Fibroblast of lung (primary cell): ENCODE data around the gene AGAP1. TPM values are rescaled to one million over a fixed set of nuclear protein-coding genes. Genes with fewer than 3 reads are reported as not detected.

ENCODE experiments used
- DNase-seq, 2 donors: peaks; one replicate each; pipeline versions ENCODE4 v3.0.0 to v3.0.0-alpha.2; 2010; ENCODE audit warnings: low read depth in 2 of 2
- H2AFZ ChIP-seq: 2 replicates; pipeline ENCODE4 v1.5.1; 2012; ENCODE audit warnings: low read length, control low read depth, inconsistent platforms
- H3K27ac ChIP-seq: 2 replicates; pipeline ENCODE4 v1.5.1; 2011; ENCODE audit warnings: low read length, control low read depth; ENCODE audit not compliant: insufficient read depth
- H3K27me3 ChIP-seq: 2 replicates; pipeline ENCODE4 v1.5.1; 2011; ENCODE audit warnings: mild to moderate bottlenecking, low read length; ENCODE audit not compliant: control insufficient read depth, insufficient read depth
- H3K36me3 ChIP-seq: 2 replicates; pipeline ENCODE4 v1.5.1; 2011; ENCODE audit warnings: low read length; ENCODE audit not compliant: control insufficient read depth, insufficient read depth
- H3K4me1 ChIP-seq: 2 replicates; pipeline ENCODE4 v1.5.1; 2011; ENCODE audit warnings: low read length; ENCODE audit not compliant: control insufficient read depth, insufficient read depth; ENCODE audit errors: extremely low read depth
- H3K4me2 ChIP-seq: 2 replicates; pipeline ENCODE4 v1.5.1; 2011; ENCODE audit warnings: low read length, control low read depth; ENCODE audit not compliant: insufficient read depth; ENCODE audit errors: extremely low read depth
- H3K4me3 ChIP-seq, 4 experiments: fragments of 200-600 bp in 1 of 4; sonication (generic) in 1 of 4; replicated peaks in 1 of 4; 2 replicates each; pipeline ENCODE4 v1.5.1; 2011 to 2016; ENCODE audit warnings: low read length in 4 of 4, low read depth in 3 of 4, mild to moderate bottlenecking in 3 of 4, control low read depth in 2 of 4, inconsistent platforms in 1 of 4, mixed read lengths in 1 of 4; ENCODE audit not compliant: insufficient read depth in 1 of 4; ENCODE audit errors: control extremely low read depth in 1 of 4
- H3K79me2 ChIP-seq: 2 replicates; pipeline ENCODE4 v1.5.1; 2012; ENCODE audit warnings: mild to moderate bottlenecking, low read length, inconsistent platforms; ENCODE audit not compliant: control insufficient read depth, insufficient read depth
- H3K9ac ChIP-seq: 2 replicates; pipeline ENCODE4 v1.5.1; 2011; ENCODE audit warnings: mild to moderate bottlenecking, low read length, control low read depth; ENCODE audit not compliant: insufficient read depth
- H3K9me3 ChIP-seq: 2 replicates; pipeline ENCODE4 v1.5.1; 2012; ENCODE audit warnings: low read depth, low read length; ENCODE audit not compliant: control insufficient read depth, insufficient read depth
- H4K20me1 ChIP-seq: 2 replicates; pipeline ENCODE4 v1.5.1; 2011; ENCODE audit warnings: low read length; ENCODE audit not compliant: control insufficient read depth, insufficient read depth; ENCODE audit errors: extremely low read depth
- EZH2 ChIP-seq: IDR thresholded peaks from 2 replicates; pipeline ENCODE4 v1.5.1; 2012; ENCODE audit warnings: low read length, control low read depth, mild to moderate bottlenecking; ENCODE audit errors: missing control alignments
- polyA plus RNA-seq, 2 donors: library from polyadenylated mRNA; depleted of rRNA in 1 of 2; stranded (reverse) in 1 of 2; unstranded in 1 of 2; fragments of >200 nt; gene quantifications; 2 replicates each; pipeline ENCODE4 v1.2.1, GENCODE V29; 2011 to 2012; ENCODE audit warnings: missing spikeins in 1 of 2
- total RNA-seq: library from RNA; depleted of rRNA; stranded (reverse); fragments of >200 nt; gene quantifications from 2 replicates; pipeline ENCODE4 v1.2.1, GENCODE V29; 2014
- TF ChIP-seq, protein P1 (sequence below), 2 donors: IDR thresholded peaks in 1 of 2; conservative IDR thresholded peaks in 1 of 2; 1 replicate in 1 of 2; 2 replicates in 1 of 2; pipeline ENCODE4 v1.5.1; 2011 to 2012; ENCODE audit warnings: low read length in 2 of 2, control low read depth in 1 of 2, inconsistent platforms in 1 of 2, low read depth in 1 of 2, mild to moderate bottlenecking in 1 of 2

AGAP1 gene
- total and polyA plus RNA-seq, 2 donors (not counting 1 experiment from before 2014, with no cell fraction given): 10.6 to 14.0 TPM

DNA sequence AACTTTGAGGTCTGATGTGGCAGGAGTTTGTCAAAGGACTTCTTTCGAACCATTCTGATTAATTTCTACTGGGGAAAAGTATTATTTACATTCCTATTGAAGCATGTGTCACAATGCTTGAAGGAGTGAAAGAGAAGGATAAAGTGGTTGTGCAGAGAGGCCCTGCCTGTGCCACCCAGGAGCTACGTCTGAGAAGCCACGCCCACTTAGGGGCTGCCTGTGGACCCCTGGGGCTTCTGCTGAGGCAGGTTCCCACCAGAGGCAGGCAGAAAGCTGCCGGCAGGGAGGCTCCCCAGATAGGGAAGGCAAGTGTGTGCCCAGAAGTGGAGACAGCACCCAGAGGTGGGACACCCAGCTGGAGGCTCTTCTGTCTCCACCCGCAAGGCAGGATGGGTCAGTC is 627.0 kb downstream of the AGAP1 start:
- no peak for DNase-seq
- Histone ChIP-seq H3K9me3 (no peaks in the 10 kb centered on the region), H3K4me1 (no peaks in the 10 kb centered on the region), H2AFZ (no peak overlapping the region), H3K4me2 (no peak overlapping the region), H3K27me3 (no peaks in the 10 kb centered on the region), H3K4me3 (no peak overlapping the region), H3K36me3 (no peaks in the 10 kb centered on the region), H3K79me2 (no peaks in the 10 kb centered on the region), H3K27ac (no peak overlapping the region), H3K9ac (no peak overlapping the region), H4K20me1 (no peaks in the 10 kb centered on the region)
- TF ChIP-seq, protein P1, sequence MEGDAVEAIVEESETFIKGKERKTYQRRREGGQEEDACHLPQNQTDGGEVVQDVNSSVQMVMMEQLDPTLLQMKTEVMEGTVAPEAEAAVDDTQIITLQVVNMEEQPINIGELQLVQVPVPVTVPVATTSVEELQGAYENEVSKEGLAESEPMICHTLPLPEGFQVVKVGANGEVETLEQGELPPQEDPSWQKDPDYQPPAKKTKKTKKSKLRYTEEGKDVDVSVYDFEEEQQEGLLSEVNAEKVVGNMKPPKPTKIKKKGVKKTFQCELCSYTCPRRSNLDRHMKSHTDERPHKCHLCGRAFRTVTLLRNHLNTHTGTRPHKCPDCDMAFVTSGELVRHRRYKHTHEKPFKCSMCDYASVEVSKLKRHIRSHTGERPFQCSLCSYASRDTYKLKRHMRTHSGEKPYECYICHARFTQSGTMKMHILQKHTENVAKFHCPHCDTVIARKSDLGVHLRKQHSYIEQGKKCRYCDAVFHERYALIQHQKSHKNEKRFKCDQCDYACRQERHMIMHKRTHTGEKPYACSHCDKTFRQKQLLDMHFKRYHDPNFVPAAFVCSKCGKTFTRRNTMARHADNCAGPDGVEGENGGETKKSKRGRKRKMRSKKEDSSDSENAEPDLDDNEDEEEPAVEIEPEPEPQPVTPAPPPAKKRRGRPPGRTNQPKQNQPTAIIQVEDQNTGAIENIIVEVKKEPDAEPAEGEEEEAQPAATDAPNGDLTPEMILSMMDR (conservative IDR thresholded peaks at IDR 0.05 in 1 of 2, IDR thresholded peaks at IDR 0.05 in 1 of 2; ENCODE audit: low read depth in 1 of 2, low read length in 2 of 2): no peak
- no peak for TF ChIP-seq EZH2

DNA sequence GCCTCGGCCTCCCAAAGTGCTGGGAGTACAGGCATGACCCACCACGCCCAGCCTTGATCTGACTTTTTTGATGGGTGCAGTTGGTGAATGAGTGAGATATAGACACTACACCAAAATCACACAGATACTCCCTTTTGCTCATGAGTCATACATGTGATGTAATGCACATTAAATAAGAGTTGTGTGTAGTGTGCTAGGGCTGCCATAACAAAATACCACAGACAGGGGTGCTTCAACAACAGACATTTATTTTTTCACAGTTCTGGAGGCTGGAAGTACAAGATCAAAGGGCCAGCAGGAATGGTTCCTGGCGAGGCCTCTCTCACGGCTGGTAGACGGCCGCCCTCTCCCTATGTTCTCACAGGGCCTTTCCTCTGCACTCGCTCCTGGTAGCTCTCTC is 627.7 kb downstream of the AGAP1 start:
- no peak for DNase-seq
- Histone ChIP-seq H3K9me3 (no peaks in the 10 kb centered on the region), H2AFZ (no peak overlapping the region), H3K36me3 (no peaks in the 10 kb centered on the region), H3K79me2 (no peaks in the 10 kb centered on the region), H3K4me3 (no peak overlapping the region), H3K9ac (no peak overlapping the region), H3K27ac (no peak overlapping the region), H3K4me1 (no peaks in the 10 kb centered on the region), H3K27me3 (no peaks in the 10 kb centered on the region), H4K20me1 (no peaks in the 10 kb centered on the region), H3K4me2 (no peak overlapping the region)
- no peak for TF ChIP-seq EZH2
- TF ChIP-seq, protein P1 (conservative IDR thresholded peaks at IDR 0.05 in 1 of 2, IDR thresholded peaks at IDR 0.05 in 1 of 2; ENCODE audit: low read depth in 1 of 2, low read length in 2 of 2): no peak

DNA sequence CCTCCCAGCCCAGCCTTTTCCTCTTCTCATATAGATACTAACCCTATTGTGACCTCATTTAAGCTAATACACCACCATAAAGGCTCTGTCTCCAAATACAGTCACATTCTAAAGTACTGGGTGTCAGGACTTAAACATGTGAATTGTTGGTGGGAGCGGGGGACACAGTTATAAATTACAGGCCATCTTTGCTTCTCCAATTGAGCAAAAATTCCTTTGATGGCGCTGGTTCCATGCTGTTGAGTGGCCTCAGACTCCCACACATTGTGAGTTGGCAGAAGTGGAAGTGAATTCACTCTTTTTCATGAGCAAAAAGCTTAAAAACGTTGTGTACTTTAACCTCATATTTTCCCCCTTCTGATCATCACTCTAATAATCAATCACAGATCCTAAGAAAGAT is 628.4 kb downstream of the AGAP1 start:
- H3K27ac ChIP-seq: no peak overlapping the region
- H4K20me1 ChIP-seq: no peaks in the 10 kb centered on the region
- TF ChIP-seq, protein P1 (conservative IDR thresholded peaks at IDR 0.05 in 1 of 2, IDR thresholded peaks at IDR 0.05 in 1 of 2; ENCODE audit: low read depth in 1 of 2, low read length in 2 of 2): no peak
- no peak for TF ChIP-seq EZH2
- no peaks in the 10 kb centered on the region for H3K27me3 ChIP-seq
- H3K79me2 ChIP-seq: no peaks in the 10 kb centered on the region
- DNase-seq: no peak
- H3K4me1 ChIP-seq: no peaks in the 10 kb centered on the region
- H3K9me3 ChIP-seq: no peaks in the 10 kb centered on the region
- no peak overlapping the region for H3K9ac ChIP-seq
- no peak overlapping the region for H3K4me3 ChIP-seq
- no peaks in the 10 kb centered on the region for H3K36me3 ChIP-seq
- no peak overlapping the region for H2AFZ ChIP-seq
- H3K4me2 ChIP-seq: no peak overlapping the region
